ENCODE results near the gene ATG7.

GRCh38 chr3:11381563-11381962 is 109.4 kb downstream of the ATG7 start:
- TF ChIP-seq ZNF155 (tag by site-specific recombination; IDR thresholded peaks at IDR 0.05) (no peak), ELK4 (IDR thresholded peaks at IDR 0.05; ENCODE audit: borderline replicate concordance, low read depth, low read length) (no peak), CTCF (tag by site-specific recombination; IDR thresholded peaks at IDR 0.05) (no peak), ZBTB26 (tag by site-specific recombination; optimal IDR thresholded peaks at IDR 0.05) (no peak), ZNF530 (tag by site-specific recombination; IDR thresholded peaks at IDR 0.05; ENCODE audit: low read depth) (no peak)
